ENCODE data around the gene AKAP1. TPM values are rescaled to one million over a fixed set of nuclear protein-coding genes. Genes with fewer than 3 reads are reported as not detected.

Gene AKAP1
- total RNA-seq, 6 experiments from 2014 or later = 31.2 to 58.5 (median 43.1) TPM

DNA sequence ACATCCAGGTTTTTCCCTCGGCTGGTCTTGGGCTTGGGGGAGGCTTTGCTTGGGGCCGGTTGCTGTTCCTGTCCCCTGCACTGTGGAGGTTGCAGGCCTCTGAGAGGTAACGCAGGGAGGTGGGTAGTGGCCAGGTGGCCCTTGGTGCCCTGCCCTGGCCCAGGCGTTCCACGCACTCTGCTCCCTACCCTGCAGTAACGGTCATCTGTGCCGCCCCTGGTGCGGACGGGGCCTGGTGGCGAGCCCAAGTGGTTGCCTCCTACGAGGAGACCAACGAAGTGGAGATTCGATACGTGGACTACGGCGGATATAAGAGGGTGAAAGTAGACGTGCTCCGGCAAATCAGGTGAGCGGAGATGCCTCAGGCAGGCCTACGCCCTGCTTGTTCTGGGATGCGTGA is 30.9 kb downstream of the AKAP1 start:
- H3K36me3 ChIP-seq = peaks cover 0 to 62% (median 25%) of the 10 kb centered on the region in 4 donors
- 90% methylated on average over 4 of the region's 21 CpGs for WGBS (ENCODE audit: insufficient coverage, low coverage, low lambda C conversion rate, missing lambda C conversion rate)
- TF ChIP-seq, protein P1, sequence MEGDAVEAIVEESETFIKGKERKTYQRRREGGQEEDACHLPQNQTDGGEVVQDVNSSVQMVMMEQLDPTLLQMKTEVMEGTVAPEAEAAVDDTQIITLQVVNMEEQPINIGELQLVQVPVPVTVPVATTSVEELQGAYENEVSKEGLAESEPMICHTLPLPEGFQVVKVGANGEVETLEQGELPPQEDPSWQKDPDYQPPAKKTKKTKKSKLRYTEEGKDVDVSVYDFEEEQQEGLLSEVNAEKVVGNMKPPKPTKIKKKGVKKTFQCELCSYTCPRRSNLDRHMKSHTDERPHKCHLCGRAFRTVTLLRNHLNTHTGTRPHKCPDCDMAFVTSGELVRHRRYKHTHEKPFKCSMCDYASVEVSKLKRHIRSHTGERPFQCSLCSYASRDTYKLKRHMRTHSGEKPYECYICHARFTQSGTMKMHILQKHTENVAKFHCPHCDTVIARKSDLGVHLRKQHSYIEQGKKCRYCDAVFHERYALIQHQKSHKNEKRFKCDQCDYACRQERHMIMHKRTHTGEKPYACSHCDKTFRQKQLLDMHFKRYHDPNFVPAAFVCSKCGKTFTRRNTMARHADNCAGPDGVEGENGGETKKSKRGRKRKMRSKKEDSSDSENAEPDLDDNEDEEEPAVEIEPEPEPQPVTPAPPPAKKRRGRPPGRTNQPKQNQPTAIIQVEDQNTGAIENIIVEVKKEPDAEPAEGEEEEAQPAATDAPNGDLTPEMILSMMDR (IDR thresholded peaks at IDR 0.05) = no peak
- no peak for TF ChIP-seq POLR2A (IDR thresholded peaks at IDR 0.05)
- no peaks in the 10 kb centered on the region for H3K9me3 ChIP-seq
- ATAC-seq (peak in 1 of 4 donors; percentile 13), DNase-seq (no peak)
- peaks cover 0 to 20% (median 3%) of the 10 kb centered on the region in 4 donors for H3K4me1 ChIP-seq
- H3K4me3 ChIP-seq = no peak overlapping the region
- no peak overlapping the region for H3K27ac ChIP-seq
- H3K27me3 ChIP-seq = no peaks in the 10 kb centered on the region
- intact Hi-C loops (cut with DNase I) = no loop called here

DNA sequence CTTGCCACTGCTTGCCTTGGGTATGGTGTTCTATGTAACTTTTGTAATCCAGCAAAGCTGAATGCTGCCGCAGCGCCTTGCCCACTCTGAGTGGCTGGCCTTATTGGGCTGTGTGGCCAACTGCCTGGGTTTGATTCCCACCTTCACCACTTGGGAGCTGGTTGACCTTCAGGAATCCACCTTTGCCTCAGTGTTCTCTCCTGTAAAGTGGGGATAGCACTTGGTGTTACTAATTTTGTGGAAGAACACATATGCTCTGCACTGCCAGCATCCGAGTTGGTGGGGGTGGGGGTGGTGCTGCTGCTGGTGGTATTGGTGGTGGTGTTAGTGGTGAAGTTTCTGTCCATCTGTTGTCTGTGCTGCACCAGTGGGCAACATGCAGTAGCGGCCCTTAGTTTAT is 32.8 kb downstream of the AKAP1 start:
- Histone ChIP-seq H3K4me1 (peaks cover 0 to 16% (median 0%) of the 10 kb centered on the region in 4 donors), H3K4me3 (no peak overlapping the region), H3K27me3 (no peaks in the 10 kb centered on the region), H3K36me3 (peaks cover 0 to 61% (median 30%) of the 10 kb centered on the region in 4 donors), H3K9me3 (no peaks in the 10 kb centered on the region), H3K27ac (no peak overlapping the region)
- ATAC-seq (no peak), DNase-seq (no peak)
- intact Hi-C loops (cut with DNase I) = no loop called here
- no peak for TF ChIP-seq POLR2A (IDR thresholded peaks at IDR 0.05)
- TF ChIP-seq, protein P1 (IDR thresholded peaks at IDR 0.05) = no peak
- WGBS (ENCODE audit: insufficient coverage, low coverage, low lambda C conversion rate, missing lambda C conversion rate) = 100% methylated on average over 3 of the region's 4 CpGs

DNA sequence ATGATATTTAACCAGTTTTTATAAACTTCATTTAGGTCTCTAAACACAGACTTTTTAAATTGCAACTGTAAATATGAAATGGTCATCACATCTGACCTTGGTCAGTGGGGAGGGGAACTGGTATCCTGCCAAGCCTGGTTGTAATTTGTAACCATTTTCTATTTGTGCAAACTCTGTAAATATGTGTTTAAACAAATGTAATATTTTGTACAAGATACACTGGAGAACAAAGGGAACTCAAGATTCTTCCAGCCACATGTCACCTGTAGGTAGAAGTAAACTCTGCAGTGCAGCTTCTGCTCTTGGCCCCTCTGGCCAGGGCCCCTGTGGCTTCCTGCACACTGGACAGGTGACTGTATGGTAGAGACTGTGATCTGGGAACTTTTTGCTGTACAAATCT is 35.8 kb downstream of the AKAP1 start:
- H3K36me3 ChIP-seq = peaks cover 0 to 55% (median 24%) of the 10 kb centered on the region in 4 donors
- H3K27me3 ChIP-seq = no peaks in the 10 kb centered on the region
- H3K9me3 ChIP-seq = no peaks in the 10 kb centered on the region
- H3K27ac ChIP-seq = no peak overlapping the region
- no peak overlapping the region for H3K4me3 ChIP-seq
- peaks cover 0 to 5% (median 0%) of the 10 kb centered on the region in 4 donors for H3K4me1 ChIP-seq
- ATAC-seq = peak in 1 of 4 donors; percentile 16
- intact Hi-C loops (cut with DNase I) = loop anchor here in 1 of 2 donors (10.0 kb wide), 1 partner anchor 624 kb away; the partner anchor contains the start of gene CCDC182
- TF ChIP-seq, protein P1 (IDR thresholded peaks at IDR 0.05) = no peak
- TF ChIP-seq POLR2A (IDR thresholded peaks at IDR 0.05) = no peak
- no peak for DNase-seq

DNA sequence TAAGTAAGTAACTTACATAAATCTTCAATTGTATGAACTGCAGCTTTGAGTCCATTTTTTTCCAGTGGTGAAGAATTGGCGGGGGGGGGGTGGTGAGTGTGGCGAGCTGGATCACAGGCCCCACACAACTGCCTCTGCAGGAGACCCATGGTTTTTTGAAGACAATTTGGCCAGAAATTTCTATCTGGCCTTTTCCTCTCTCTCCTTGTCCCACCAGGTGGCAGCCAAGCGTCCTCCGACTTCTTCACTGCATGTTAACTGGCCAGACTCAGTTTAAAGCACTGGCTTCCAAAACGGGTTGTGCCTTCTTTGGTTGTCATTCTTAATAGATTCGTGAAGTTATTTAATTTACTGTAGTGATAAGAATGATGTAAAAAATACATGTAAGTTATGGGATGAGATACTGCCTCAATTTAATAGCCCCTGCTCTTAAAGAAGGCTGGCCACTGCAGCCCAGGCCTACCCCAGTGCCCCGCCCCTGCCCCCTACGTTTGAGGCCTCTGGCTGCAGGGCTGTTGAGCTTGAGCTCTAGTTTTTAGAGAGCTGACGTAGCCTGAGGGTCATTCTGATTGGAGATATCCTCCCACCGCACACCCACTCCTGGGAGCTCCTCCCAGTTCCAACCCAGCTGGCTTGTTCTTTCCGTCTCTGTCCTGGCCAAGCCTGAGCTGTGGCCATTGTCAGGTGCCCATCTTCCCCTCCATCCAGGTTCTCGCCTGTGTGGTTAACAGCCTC is 36.4 kb downstream of the AKAP1 start:
- Histone ChIP-seq H3K4me1 (peaks cover 0 to 5% (median 0%) of the 10 kb centered on the region in 4 donors), H3K4me3 (no peak overlapping the region), H3K27me3 (no peaks in the 10 kb centered on the region), H3K36me3 (peaks cover 0 to 48% (median 21%) of the 10 kb centered on the region in 4 donors), H3K27ac (no peak overlapping the region), H3K9me3 (no peaks in the 10 kb centered on the region)
- ATAC-seq = peak in 3 of 4 donors; percentile 26 to 46 (median 41)
- WGBS (ENCODE audit: insufficient coverage, low coverage, low lambda C conversion rate, missing lambda C conversion rate) = 60% methylated on average over 10 of the region's 12 CpGs
- no peak for DNase-seq
- TF ChIP-seq POLR2A (IDR thresholded peaks at IDR 0.05) = no peak
- TF ChIP-seq, protein P1 (IDR thresholded peaks at IDR 0.05) = peak; percentile 18 to 45 (median 39)
- intact Hi-C loops (cut with DNase I) = loop anchor here in 1 of 2 donors (10.0 kb wide), 1 partner anchor 623 kb away; the partner anchor contains the start of gene CCDC182

Data from right lobe of liver (tissue), 6 donors.